ENCODE data around the gene COQ2.

DNA sequence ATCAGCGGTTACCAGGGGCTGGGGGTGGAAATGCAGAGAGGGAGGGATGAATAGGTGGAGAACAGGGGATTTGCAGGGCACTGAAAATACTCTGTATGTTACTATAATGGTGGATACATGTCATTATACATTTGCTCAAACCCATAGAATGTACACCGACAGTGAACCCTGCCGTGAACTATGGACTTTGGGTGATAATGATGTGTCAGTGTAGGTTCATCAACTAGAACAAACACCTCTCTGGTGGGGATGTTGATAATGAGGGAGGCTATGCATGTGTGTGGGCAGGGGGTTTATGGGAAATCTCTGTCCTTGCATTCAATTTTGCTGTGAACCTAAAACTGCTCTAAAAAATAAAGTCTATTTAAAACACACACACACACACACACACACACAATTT is 38.5 kb upstream of the COQ2 start:
- TF ChIP-seq POLR2A (IDR thresholded peaks at IDR 0.05) (no peak), CTCF (IDR thresholded peaks at IDR 0.05) (no peak)
